GM10847 (cell line): ENCODE data around the gene LIME1.

ENCODE experiments used
- POLR2A ChIP-seq: IDR thresholded peaks from 2 replicates; pipeline ENCODE4 v1.6.1; 2011; ENCODE audit not compliant: insufficient read length; ENCODE audit errors: extremely low read depth

LIME1 gene

GRCh38 chr20:63735859-63736718 is at the start of gene LIME1:
TSS of gene LIME1 (plus strand) at chr20:63736664. CDS start at chr20:63737550, 886 bp downstream.
- TF ChIP-seq POLR2A, result peak; percentile 13

GRCh38 chr20:63687419-63688178 is 48.9 kb upstream of the LIME1 start:
- TF ChIP-seq POLR2A, result no peak

GRCh38 chr20:63688228-63689045 is 48.0 kb upstream of the LIME1 start:
- no peak for TF ChIP-seq POLR2A

- TF ChIP-seq POLR2A, result no peak
Measured at GRCh38 chr20:63689046-63690002, 47.1 kb upstream of the LIME1 start.

GRCh38 chr20:63690003-63690897 is 46.2 kb upstream of the LIME1 start:
- no peak for TF ChIP-seq POLR2A

- no peak for TF ChIP-seq POLR2A
Measured at GRCh38 chr20:63690898-63691710, 45.4 kb upstream of the LIME1 start.

GRCh38 chr20:63691711-63692435 is 44.6 kb upstream of the LIME1 start:
- TF ChIP-seq POLR2A, result no peak

GRCh38 chr20:63692436-63693082 is 43.9 kb upstream of the LIME1 start:
- no peak for TF ChIP-seq POLR2A

GRCh38 chr20:63693083-63693732 is 43.3 kb upstream of the LIME1 start:
- TF ChIP-seq POLR2A, result no peak

GRCh38 chr20:63693733-63694583 is 42.5 kb upstream of the LIME1 start:
- TF ChIP-seq POLR2A, result no peak
